Activated T-helper 2 cell treated with anti-CD3 and anti-CD28 coated beads, Interferon-gamma antibody, Interleukin-2, Interleukin-4, amounts not matched to agents 10 μg/mL and 5 μg/mL and 100 μg/mL, durations not matched to agents 14 hours and 24 hours and 36 hours (primary cell): Measurements from ENCODE around the gene NINJ2. TPM values are rescaled to one million over a fixed set of nuclear protein-coding genes. Genes with fewer than 3 reads are reported as not detected.

Experiments used
- DNase-seq: peaks from one replicate; pipeline ENCODE4 v3.0.0; 2021; ENCODE audit warnings: low spot score
- H3K27ac Mint-ChIP-seq: one replicate; pipeline ENCODE4 v1.8.0; 2021; ENCODE audit warnings: mixed read lengths
- H3K27me3 Mint-ChIP-seq: one replicate; pipeline ENCODE4 v1.8.0; 2021; ENCODE audit warnings: low read depth, mixed read lengths
- H3K36me3 Mint-ChIP-seq: one replicate; pipeline ENCODE4 v1.8.0; 2021; ENCODE audit warnings: low read depth, mixed read lengths
- H3K4me1 Mint-ChIP-seq: one replicate; pipeline ENCODE4 v1.8.0; 2021; ENCODE audit warnings: low read depth, mixed read lengths
- H3K4me3 Mint-ChIP-seq: one replicate; pipeline ENCODE4 v1.8.0; 2021; ENCODE audit warnings: low read depth, mild to moderate bottlenecking, moderate library complexity, mixed read lengths
- H3K9me3 Mint-ChIP-seq: one replicate; pipeline ENCODE4 v1.8.0; 2021; ENCODE audit warnings: mixed read lengths
- intact Hi-C: fragments of 100-400 bp; cut with micrococcal nuclease; formaldehyde crosslinking; loops from one replicate; pipeline ENCODE4 v1.15.1; 2023
- total RNA-seq: library from RNA; stranded (reverse); gene quantifications from 2 replicates; pipeline ENCODE4 v1.2.3, GENCODE V29; 2022

NINJ2 gene
- total RNA-seq, 1 donor from 2014 or later = 3.1 TPM

GRCh38 chr12:522692-523378, 140.4 kb downstream of the NINJ2 start:
- intact Hi-C loops = no loop called here
- H3K4me3 Mint-ChIP-seq = no peak overlapping the region

GRCh38 chr12:520119-520518, 143.1 kb downstream of the NINJ2 start:
- Mint-ChIP-seq H3K4me1 (no peaks in the 10 kb centered on the region), H3K27me3 (peaks cover 11% of the 10 kb centered on the region), H3K4me3 (no peak overlapping the region), H3K27ac (no peak overlapping the region), H3K36me3 (no peaks in the 10 kb centered on the region), H3K9me3 (no peaks in the 10 kb centered on the region)
- no peak for DNase-seq
- intact Hi-C loops = no loop called here

More at GRCh38 chr12:522692-523378, 140.4 kb downstream of the NINJ2 start:
- H3K27ac Mint-ChIP-seq = no peak overlapping the region
- peaks cover 12% of the 10 kb centered on the region for H3K27me3 Mint-ChIP-seq
- H3K9me3 Mint-ChIP-seq = no peaks in the 10 kb centered on the region
- H3K4me1 Mint-ChIP-seq = no peaks in the 10 kb centered on the region
- no peak for DNase-seq
- H3K36me3 Mint-ChIP-seq = no peaks in the 10 kb centered on the region

GRCh38 chr12:517538-517937, 145.7 kb downstream of the NINJ2 start:
- intact Hi-C loops = no loop called here
- Mint-ChIP-seq H3K27me3 (peaks cover 11% of the 10 kb centered on the region), H3K36me3 (no peaks in the 10 kb centered on the region)

More at GRCh38 chr12:517538-517937, 145.7 kb downstream of the NINJ2 start:
- Mint-ChIP-seq H3K9me3 (no peaks in the 10 kb centered on the region), H3K4me1 (no peaks in the 10 kb centered on the region), H3K4me3 (no peak overlapping the region), H3K27ac (no peak overlapping the region)
- no peak for DNase-seq

Other genes starting within 250 kb of the NINJ2 start
- 6.5 and 6.9 TPM in 2 replicates for gene B4GALNT3, start 203.5 kb downstream of the NINJ2 start, total RNA-seq
- 146 and 157 TPM in 2 replicates for gene WNK1, start 89.1 kb upstream of the NINJ2 start, total RNA-seq